Measurements from ENCODE around the gene COG3.

The COG3 gene

DNA sequence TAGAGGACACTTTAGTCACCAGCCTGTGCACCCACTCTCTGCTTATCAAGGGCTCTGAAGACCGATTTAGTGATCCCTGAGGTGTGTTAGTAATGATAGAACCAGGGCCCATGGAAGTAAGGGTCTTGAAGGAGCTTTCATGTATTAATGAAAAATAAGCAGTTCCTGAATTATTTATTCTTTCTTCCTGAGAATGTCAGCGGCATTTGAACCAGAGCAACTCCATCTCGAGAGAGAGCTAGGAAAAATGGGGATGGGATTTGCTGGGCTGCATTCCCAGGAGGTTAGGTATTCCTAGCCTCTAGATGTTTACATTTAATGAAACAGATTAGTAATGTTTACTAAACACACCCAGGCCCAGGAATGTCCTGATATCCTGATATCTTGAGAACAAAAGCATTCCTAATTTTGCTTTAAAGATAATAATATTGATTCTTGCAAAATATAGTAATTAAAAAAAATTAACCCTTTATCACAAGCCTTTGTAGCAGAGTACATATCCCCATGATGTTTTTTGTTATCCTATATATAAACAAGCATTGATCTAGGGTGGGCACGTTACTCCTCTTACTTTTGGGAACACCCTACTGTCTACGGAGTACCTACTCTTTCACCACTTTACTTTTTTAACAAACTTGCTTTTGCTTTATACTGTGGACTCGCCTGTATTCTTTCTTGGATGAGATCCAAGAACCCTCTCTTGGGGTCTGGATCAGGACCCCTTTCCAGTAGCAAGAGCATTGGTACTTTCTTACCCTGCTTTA lies 63.1 kb downstream of the COG3 start:
- Histone ChIP-seq H3K27ac (ENCODE audit: low read depth, low read length) (no peak overlapping the region), H3K27me3 (ENCODE audit: insufficient read depth, low read length) (no peaks in the 10 kb centered on the region), H3K4me1 (ENCODE audit: control insufficient read depth, insufficient read depth, low read length, unreplicated experiment) (no peaks in the 10 kb centered on the region), H3K36me3 (ENCODE audit: insufficient read depth, low read length) (peaks cover 20% of the 10 kb centered on the region), H2AFZ (ENCODE audit: low read length, unreplicated experiment) (no peak overlapping the region), H3K79me2 (ENCODE audit: control insufficient read depth, insufficient read depth, low read length, unreplicated experiment) (no peaks in the 10 kb centered on the region), H3K4me3 (ENCODE audit: low read depth, low read length) (no peak overlapping the region)

GRCh38 chr13:45529758-45530157 lies 65.0 kb downstream of the COG3 start:
- H3K27ac ChIP-seq (ENCODE audit: low read depth, low read length): no peak overlapping the region
- H2AFZ ChIP-seq (ENCODE audit: low read length, unreplicated experiment): no peak overlapping the region
- H3K36me3 ChIP-seq (ENCODE audit: insufficient read depth, low read length): peaks cover 24% of the 10 kb centered on the region; the same call in 1 of the 2 replicates
- H3K27me3 ChIP-seq (ENCODE audit: insufficient read depth, low read length): no peaks in the 10 kb centered on the region
- H3K4me1 ChIP-seq (ENCODE audit: control insufficient read depth, insufficient read depth, low read length, unreplicated experiment): no peaks in the 10 kb centered on the region
- H3K4me3 ChIP-seq (ENCODE audit: low read depth, low read length): no peak overlapping the region
- no peaks in the 10 kb centered on the region for H3K79me2 ChIP-seq (ENCODE audit: control insufficient read depth, insufficient read depth, low read length, unreplicated experiment)

DNA sequence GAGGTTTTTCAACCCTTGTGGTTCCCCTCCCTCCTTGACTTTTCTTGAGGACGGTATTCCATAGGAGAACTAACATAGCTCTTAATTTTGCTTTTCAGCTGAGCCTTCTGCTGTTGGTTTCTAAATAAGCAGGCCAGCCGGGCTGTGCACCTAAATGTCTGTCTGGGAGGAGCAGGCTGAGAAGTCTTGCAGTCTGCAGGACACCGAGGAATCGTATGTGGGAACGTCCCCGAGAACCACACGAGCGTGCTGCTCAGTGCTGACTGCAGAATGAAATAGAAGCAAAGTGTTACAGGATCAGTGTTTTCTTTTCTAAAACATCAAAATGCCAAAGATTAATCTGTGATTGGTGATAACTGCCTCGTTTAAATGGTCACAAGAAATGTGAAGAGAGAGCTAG lies 69.9 kb downstream of the COG3 start:
- H3K36me3 ChIP-seq (ENCODE audit: insufficient read depth, low read length): peaks cover 18% of the 10 kb centered on the region; the same call in 1 of the 2 replicates
- no peaks in the 10 kb centered on the region for H3K4me1 ChIP-seq (ENCODE audit: control insufficient read depth, insufficient read depth, low read length, unreplicated experiment)
- no peak overlapping the region for H3K27ac ChIP-seq (ENCODE audit: low read depth, low read length)
- H3K4me3 ChIP-seq (ENCODE audit: low read depth, low read length): no peak overlapping the region
- no peak overlapping the region for H2AFZ ChIP-seq (ENCODE audit: low read length, unreplicated experiment)
- H3K79me2 ChIP-seq (ENCODE audit: control insufficient read depth, insufficient read depth, low read length, unreplicated experiment): no peaks in the 10 kb centered on the region
- H3K27me3 ChIP-seq (ENCODE audit: insufficient read depth, low read length): no peaks in the 10 kb centered on the region

DNA sequence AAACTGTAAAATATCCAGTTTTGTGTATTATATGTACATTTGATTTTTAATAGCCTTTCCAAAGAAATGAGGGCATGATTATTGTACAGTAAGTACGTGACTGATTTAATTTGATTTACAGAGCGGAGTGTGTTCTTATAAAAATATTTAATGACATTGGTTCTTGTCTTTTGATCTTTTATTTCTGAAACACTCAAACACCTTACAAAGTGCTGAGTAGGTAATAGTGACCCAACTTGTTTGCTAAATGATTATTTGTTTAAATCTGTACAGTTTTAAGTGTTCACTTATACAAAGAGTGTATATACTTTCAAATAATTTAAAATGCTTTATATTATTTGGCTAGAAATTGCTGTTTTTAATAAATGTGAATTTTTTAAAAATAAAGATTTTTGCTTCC lies 71.5 kb downstream of the COG3 start:
- H3K27ac ChIP-seq (ENCODE audit: low read depth, low read length): no peak overlapping the region
- H3K79me2 ChIP-seq (ENCODE audit: control insufficient read depth, insufficient read depth, low read length, unreplicated experiment): no peaks in the 10 kb centered on the region
- no peaks in the 10 kb centered on the region for H3K27me3 ChIP-seq (ENCODE audit: insufficient read depth, low read length)
- H3K4me1 ChIP-seq (ENCODE audit: control insufficient read depth, insufficient read depth, low read length, unreplicated experiment): no peaks in the 10 kb centered on the region
- H3K36me3 ChIP-seq (ENCODE audit: insufficient read depth, low read length): peaks cover 9% of the 10 kb centered on the region; the same call in 1 of the 2 replicates
- no peak overlapping the region for H3K4me3 ChIP-seq (ENCODE audit: low read depth, low read length)
- no peak overlapping the region for H2AFZ ChIP-seq (ENCODE audit: low read length, unreplicated experiment)

DNA sequence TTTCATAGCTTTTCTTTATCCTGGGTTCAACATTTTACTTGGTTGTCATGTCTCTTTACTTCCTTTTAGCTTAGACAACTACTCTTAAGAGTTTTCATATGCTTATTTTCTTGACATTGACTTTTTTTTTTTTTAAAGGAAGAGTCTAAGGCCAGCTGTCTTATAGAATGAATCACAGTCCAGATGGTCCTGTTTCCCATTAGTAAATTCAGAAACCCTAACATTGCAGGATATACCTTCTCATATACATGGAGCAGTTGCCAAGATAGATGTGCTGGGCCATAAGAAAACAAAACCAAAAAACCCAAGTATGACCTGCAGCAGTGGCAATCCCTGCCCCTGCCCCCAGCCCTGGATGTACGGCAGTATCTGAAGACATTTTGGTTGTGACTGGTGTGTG lies 72.8 kb downstream of the COG3 start:
- Histone ChIP-seq H3K36me3 (ENCODE audit: insufficient read depth, low read length) (peaks cover 7% of the 10 kb centered on the region; the same call in 1 of the 2 replicates), H3K27me3 (ENCODE audit: insufficient read depth, low read length) (no peaks in the 10 kb centered on the region), H3K79me2 (ENCODE audit: control insufficient read depth, insufficient read depth, low read length, unreplicated experiment) (no peaks in the 10 kb centered on the region), H3K4me1 (ENCODE audit: control insufficient read depth, insufficient read depth, low read length, unreplicated experiment) (no peaks in the 10 kb centered on the region), H3K27ac (ENCODE audit: low read depth, low read length) (no peak overlapping the region), H2AFZ (ENCODE audit: low read length, unreplicated experiment) (no peak overlapping the region), H3K4me3 (ENCODE audit: low read depth, low read length) (no peak overlapping the region)

DNA sequence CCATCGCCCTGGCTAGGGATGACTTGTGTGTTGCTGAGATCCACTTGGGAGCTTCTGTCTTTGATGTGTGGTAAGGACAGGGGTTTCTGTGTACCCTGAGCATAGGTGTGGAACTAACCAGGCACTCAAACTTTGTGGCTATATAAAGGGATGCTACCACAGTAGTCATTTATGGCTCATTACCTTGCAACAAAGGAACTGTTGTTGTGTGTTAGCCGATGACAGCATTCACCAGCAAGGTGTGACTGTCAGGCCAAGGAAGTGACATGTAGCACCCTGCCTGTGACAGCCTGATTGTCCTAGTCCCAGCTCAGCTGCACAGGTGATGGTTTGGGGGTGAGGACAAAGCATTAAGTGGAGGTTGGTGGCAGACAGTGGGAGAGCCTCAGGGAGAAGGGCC lies 73.6 kb downstream of the COG3 start:
- H3K79me2 ChIP-seq (ENCODE audit: control insufficient read depth, insufficient read depth, low read length, unreplicated experiment): no peaks in the 10 kb centered on the region
- peaks cover 4% of the 10 kb centered on the region; the same call in 1 of the 2 replicates for H3K36me3 ChIP-seq (ENCODE audit: insufficient read depth, low read length)
- no peak overlapping the region for H2AFZ ChIP-seq (ENCODE audit: low read length, unreplicated experiment)
- H3K27me3 ChIP-seq (ENCODE audit: insufficient read depth, low read length): no peaks in the 10 kb centered on the region
- H3K4me3 ChIP-seq (ENCODE audit: low read depth, low read length): no peak overlapping the region
- no peak overlapping the region for H3K27ac ChIP-seq (ENCODE audit: low read depth, low read length)
- H3K4me1 ChIP-seq (ENCODE audit: control insufficient read depth, insufficient read depth, low read length, unreplicated experiment): no peaks in the 10 kb centered on the region

DNA sequence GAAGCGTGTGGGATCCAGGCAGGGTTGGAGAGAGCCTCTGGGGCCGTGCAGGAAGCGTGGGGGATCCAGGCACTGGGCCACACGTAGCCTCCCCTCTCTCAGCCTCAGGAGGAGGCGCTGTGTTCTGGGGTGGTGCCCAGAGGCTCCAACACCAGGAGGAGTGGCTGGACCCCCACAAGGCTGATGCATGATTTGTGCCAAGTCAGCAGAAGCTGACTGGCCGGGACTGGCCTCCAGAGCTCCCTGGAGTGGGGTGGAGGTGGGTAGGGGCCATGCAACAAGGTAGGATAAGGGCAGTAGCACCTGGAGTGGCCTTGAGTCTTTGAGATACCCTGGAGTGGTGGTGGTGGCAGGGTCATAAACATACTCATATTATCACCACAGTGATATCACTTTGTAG lies 75.5 kb downstream of the COG3 start:
- no peaks in the 10 kb centered on the region for H3K4me1 ChIP-seq (ENCODE audit: control insufficient read depth, insufficient read depth, low read length, unreplicated experiment)
- H3K27me3 ChIP-seq (ENCODE audit: insufficient read depth, low read length): no peaks in the 10 kb centered on the region
- no peak overlapping the region for H2AFZ ChIP-seq (ENCODE audit: low read length, unreplicated experiment)
- H3K79me2 ChIP-seq (ENCODE audit: control insufficient read depth, insufficient read depth, low read length, unreplicated experiment): no peaks in the 10 kb centered on the region
- H3K4me3 ChIP-seq (ENCODE audit: low read depth, low read length): no peak overlapping the region
- H3K36me3 ChIP-seq (ENCODE audit: insufficient read depth, low read length): no peaks in the 10 kb centered on the region; the same call in 1 of the 2 replicates
- H3K27ac ChIP-seq (ENCODE audit: low read depth, low read length): no peak overlapping the region

DNA sequence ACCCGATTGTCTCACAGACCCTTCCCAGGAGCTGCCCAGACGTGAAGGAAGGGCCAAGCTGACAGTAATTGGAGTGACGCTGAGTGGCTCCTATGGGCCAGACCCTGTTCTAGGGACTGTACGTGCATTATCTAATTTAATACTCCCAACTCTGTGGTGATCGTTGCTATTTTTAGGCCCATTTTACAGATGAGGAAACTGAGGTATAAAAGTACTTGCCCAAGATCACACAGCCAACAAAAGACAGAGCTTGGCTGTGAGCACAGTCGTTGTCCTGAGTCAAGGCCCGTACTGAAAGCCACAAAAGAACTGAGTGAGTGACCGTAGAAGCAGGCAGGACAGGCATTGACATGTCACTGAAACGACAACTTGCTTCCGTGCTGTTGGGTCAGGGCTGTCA lies 76.1 kb downstream of the COG3 start:
- H3K27ac ChIP-seq (ENCODE audit: low read depth, low read length): no peak overlapping the region
- no peak overlapping the region for H3K4me3 ChIP-seq (ENCODE audit: low read depth, low read length)
- no peaks in the 10 kb centered on the region for H3K79me2 ChIP-seq (ENCODE audit: control insufficient read depth, insufficient read depth, low read length, unreplicated experiment)
- no peak overlapping the region for H2AFZ ChIP-seq (ENCODE audit: low read length, unreplicated experiment)
- no peaks in the 10 kb centered on the region for H3K4me1 ChIP-seq (ENCODE audit: control insufficient read depth, insufficient read depth, low read length, unreplicated experiment)
- H3K27me3 ChIP-seq (ENCODE audit: insufficient read depth, low read length): no peaks in the 10 kb centered on the region
- no peaks in the 10 kb centered on the region for H3K36me3 ChIP-seq (ENCODE audit: insufficient read depth, low read length)

DNA sequence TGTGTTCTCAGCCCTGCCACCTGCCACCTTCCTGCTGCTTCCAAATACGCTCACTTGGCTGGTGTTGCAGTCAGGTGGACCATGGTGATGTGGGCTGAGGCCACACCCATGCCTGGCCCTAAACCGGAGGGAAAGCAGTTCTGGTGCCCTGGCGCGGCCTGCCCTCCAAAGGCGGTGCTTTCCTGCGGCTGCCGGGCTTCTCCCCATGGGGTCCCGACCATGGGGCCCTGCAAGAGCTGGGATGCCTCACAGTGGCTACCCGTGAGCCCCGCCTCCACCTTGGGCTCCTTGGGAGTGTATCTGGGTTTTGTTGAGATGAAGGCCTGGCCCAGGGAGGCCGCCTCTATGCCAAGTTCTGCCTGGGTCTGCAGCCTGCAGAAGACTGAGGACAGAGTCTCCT lies 77.1 kb downstream of the COG3 start:
- Histone ChIP-seq H3K4me1 (ENCODE audit: control insufficient read depth, insufficient read depth, low read length, unreplicated experiment) (no peaks in the 10 kb centered on the region), H3K79me2 (ENCODE audit: control insufficient read depth, insufficient read depth, low read length, unreplicated experiment) (no peaks in the 10 kb centered on the region), H3K4me3 (ENCODE audit: low read depth, low read length) (no peak overlapping the region), H3K36me3 (ENCODE audit: insufficient read depth, low read length) (no peaks in the 10 kb centered on the region), H3K27me3 (ENCODE audit: insufficient read depth, low read length) (peaks cover under 1% of the 10 kb centered on the region; the same call in 1 of the 2 replicates), H3K27ac (ENCODE audit: low read depth, low read length) (no peak overlapping the region), H2AFZ (ENCODE audit: low read length, unreplicated experiment) (no peak overlapping the region)

DNA sequence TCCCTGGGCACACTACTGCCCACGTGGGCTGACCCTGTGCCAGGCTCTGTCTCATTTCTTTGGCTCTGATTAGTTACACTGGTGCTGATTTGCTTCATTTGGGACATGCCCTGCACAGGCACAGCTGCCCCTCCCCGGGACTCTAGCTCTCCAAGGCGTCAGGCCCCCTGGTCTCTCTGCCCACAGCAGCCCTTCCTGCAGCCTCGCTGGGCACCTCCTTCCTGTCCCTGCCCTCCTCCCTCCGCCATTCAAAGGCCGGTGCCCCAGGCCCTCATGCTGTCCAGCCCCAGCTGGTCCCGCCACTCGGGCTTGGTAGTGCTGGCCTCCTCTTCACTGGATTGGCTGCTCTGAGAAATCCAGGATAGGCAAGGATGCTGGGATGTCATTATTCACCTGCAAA lies 77.7 kb downstream of the COG3 start:
- H3K79me2 ChIP-seq (ENCODE audit: control insufficient read depth, insufficient read depth, low read length, unreplicated experiment): no peaks in the 10 kb centered on the region
- H3K27me3 ChIP-seq (ENCODE audit: insufficient read depth, low read length): peaks cover 6% of the 10 kb centered on the region; the same call in 1 of the 2 replicates
- H3K36me3 ChIP-seq (ENCODE audit: insufficient read depth, low read length): no peaks in the 10 kb centered on the region
- no peak overlapping the region for H3K27ac ChIP-seq (ENCODE audit: low read depth, low read length)
- no peak overlapping the region for H2AFZ ChIP-seq (ENCODE audit: low read length, unreplicated experiment)
- no peaks in the 10 kb centered on the region for H3K4me1 ChIP-seq (ENCODE audit: control insufficient read depth, insufficient read depth, low read length, unreplicated experiment)
- no peak overlapping the region for H3K4me3 ChIP-seq (ENCODE audit: low read depth, low read length)

DNA sequence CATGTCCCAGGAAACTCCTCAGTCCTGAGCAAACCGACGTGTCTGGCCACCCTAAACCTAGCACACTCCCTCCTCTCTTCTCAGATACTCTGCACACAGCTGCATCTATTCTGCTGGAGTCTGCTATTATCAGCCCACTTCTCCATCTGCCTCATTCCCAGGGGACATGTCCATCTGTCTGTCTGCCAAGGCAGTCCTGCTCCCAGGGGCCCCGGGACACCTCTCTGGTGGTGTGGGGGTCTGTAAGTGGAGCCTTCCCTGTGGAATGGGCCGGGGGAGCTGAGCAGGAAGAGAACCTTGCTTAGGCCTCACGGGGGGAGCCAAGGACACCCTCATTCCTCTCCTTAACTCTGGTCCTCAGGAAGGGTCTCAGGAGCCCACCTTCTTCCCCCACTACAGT lies 78.1 kb downstream of the COG3 start:
- H3K27me3 ChIP-seq (ENCODE audit: insufficient read depth, low read length): peaks cover 11% of the 10 kb centered on the region; the same call in 1 of the 2 replicates
- H3K36me3 ChIP-seq (ENCODE audit: insufficient read depth, low read length): no peaks in the 10 kb centered on the region
- H3K4me1 ChIP-seq (ENCODE audit: control insufficient read depth, insufficient read depth, low read length, unreplicated experiment): no peaks in the 10 kb centered on the region
- H3K27ac ChIP-seq (ENCODE audit: low read depth, low read length): no peak overlapping the region
- no peaks in the 10 kb centered on the region for H3K79me2 ChIP-seq (ENCODE audit: control insufficient read depth, insufficient read depth, low read length, unreplicated experiment)
- H2AFZ ChIP-seq (ENCODE audit: low read length, unreplicated experiment): no peak overlapping the region
- no peak overlapping the region for H3K4me3 ChIP-seq (ENCODE audit: low read depth, low read length)
